Stomach (tissue), 9 donors: ENCODE measurements around the gene FIZ1. TPM values are rescaled to one million over a fixed set of nuclear protein-coding genes. Genes with fewer than 3 reads are reported as not detected.

Source experiments
- DNase-seq, 2 donors: peaks; one replicate each; pipeline versions ENCODE4 v3.0.0 to v3.0.0-alpha.2; 2013 to 2019
- H3K27ac ChIP-seq, 5 donors: fragments of 200-600 bp in 4 of 5; sonication (generic) in 4 of 5; one replicate each; pipeline ENCODE4 v1.5.1; 2013 to 2019; ENCODE audit warnings: mild to moderate bottlenecking in 1 of 5, moderate library complexity in 1 of 5
- H3K27me3 ChIP-seq, 3 donors: fragments of 200-600 bp; sonication (generic); one replicate each; pipeline ENCODE4 v1.5.1; 2017 to 2019; ENCODE audit warnings: mixed run types in 1 of 3
- H3K36me3 ChIP-seq, 4 donors: fragments of 200-600 bp; sonication (generic); 1 replicate in 3 of 4; 2 replicates in 1 of 4; pipeline ENCODE4 v1.5.1; 2016 to 2019
- H3K4me1 ChIP-seq, 4 donors: fragments of 200-600 bp; sonication (generic); one replicate each; pipeline ENCODE4 v1.5.1; 2016 to 2019
- H3K4me3 ChIP-seq, 4 donors: fragments of 200-600 bp; sonication (generic) in 3 of 4; one replicate each; pipeline ENCODE4 v1.5.1; 2016 to 2019; ENCODE audit warnings: mild to moderate bottlenecking in 1 of 4
- H3K9me3 ChIP-seq, 4 donors: fragments of 200-600 bp; sonication (generic); one replicate each; pipeline ENCODE4 v1.5.1; 2016 to 2019
- EP300 ChIP-seq: sonication (generic); formaldehyde crosslinking; IDR thresholded peaks from one replicate; pipeline ENCODE4 v1.6.1; 2017; ENCODE audit warnings: antibody characterized with exemption
- POLR2A ChIP-seq, 4 donors: fragments of 450-650 bp; IDR thresholded peaks; one replicate each; pipeline ENCODE4 v1.6.1; 2016; ENCODE audit warnings: antibody characterized with exemption in 4 of 4, control low read depth in 2 of 4, mild to moderate bottlenecking in 1 of 4, moderate library complexity in 1 of 4
- POLR2AphosphoS5 ChIP-seq, 3 donors: sonication (generic); formaldehyde crosslinking; IDR thresholded peaks; one replicate each; pipeline ENCODE4 v1.6.1; 2016; ENCODE audit warnings: antibody characterized with exemption in 3 of 3
- WGBS, 5 donors: extraction: QIAGEN DNeasy Blood & Tissue Kit in 3 of 5; methylation state at CpG; one replicate each; pipeline versions ENCODE4 v1.1.5 to v1.1.7; 2013 to 2018; 5-methylcytosine and 5-hydroxymethylcytosine counted together
- intact Hi-C: fragments of 100-400 bp; cut with DNase I; formaldehyde crosslinking; loops from one replicate; pipeline ENCODE4 v1.15.1; 2023; ENCODE audit warnings: low total_unique reads
- polyA plus RNA-seq, 3 donors: library from polyadenylated mRNA; stranded (reverse); fragments of 200-250 nt; gene quantifications; one replicate each; pipeline ENCODE4 v1.2.3, GENCODE V29; 2013
- total RNA-seq, 5 donors: library from RNA; depleted of rRNA; stranded (reverse); fragments of >200 nt; gene quantifications; one replicate each; pipeline versions ENCODE4 v1.1.0 to v1.2.3, GENCODE V29; 2014 to 2016
- TF ChIP-seq, protein P1 (sequence below), 7 experiments: fragments of 450-650 bp in 4 of 7; fragments of 200-600 bp in 3 of 7; sonication (generic) in 3 of 7; IDR thresholded peaks; one replicate each; pipeline ENCODE4 v1.5.1; 2016 to 2019; ENCODE audit warnings: antibody characterized with exemption in 7 of 7, control low read depth in 2 of 7, mild to moderate bottlenecking in 1 of 7
- donor health status: healthy with polysubstance abuse.
- donor health status: Bipolar disorder and iron deficiency.
- donor health status: healthy.

FIZ1 gene
- total and polyA plus RNA-seq, 8 donors: 4.0 to 16.8 (median 8.7) TPM; not detected in 1

DNA sequence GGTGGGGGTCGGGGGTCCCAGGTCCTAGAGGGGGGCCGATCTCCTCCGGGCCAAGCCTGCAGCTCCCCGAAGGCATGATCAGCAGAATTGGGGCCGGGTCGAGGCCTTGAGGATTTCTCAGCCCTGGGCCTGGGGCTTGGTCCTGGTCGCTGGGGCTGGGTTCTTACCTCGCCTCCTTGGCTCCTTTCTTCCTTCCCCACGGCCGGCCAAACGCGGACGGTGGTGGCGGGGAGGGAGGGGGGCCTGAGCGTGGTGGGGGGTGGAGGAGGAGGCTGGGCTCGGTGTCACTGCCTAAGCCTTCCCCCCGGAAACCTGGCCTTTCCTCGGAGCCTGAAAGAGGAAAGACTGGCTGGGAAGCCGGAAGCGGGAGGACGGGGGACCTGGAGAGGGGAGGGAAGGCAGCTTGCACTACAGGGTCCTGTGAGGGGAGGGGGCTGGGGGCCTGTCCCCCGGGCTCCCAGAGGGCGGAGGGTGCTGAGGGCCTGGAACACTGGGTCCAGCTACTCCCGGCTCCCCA is 18.6 kb downstream of the FIZ1 start, which contains the start of gene ZNF579:
ZNF579 (minus strand) TSS at position 221 of the 517 bp plus-strand sequence. CDS start 1,209 bp downstream, outside the sequence.
- WGBS, 5 donors: 0 to 2% (median 0%) methylated on average over 14 to 24 of the region's 24 CpGs
- Histone ChIP-seq H3K4me3 (peak within 1 kb of the TSS; percentile 73 to 95 (median 82)), H3K27ac (peak within 1 kb of the TSS; percentile 92 to 96 (median 93)), H3K36me3 (peaks cover 16 to 31% (median 29%) of the 10 kb centered on the region in 4 donors), H3K4me1 (peaks cover 24 to 41% (median 35%) of the 10 kb centered on the region in 4 donors), H3K27me3 (peaks cover 0 to 3% (median 0%) of the 10 kb centered on the region in 3 donors), H3K9me3 (no peaks in the 10 kb centered on the region)
- TF ChIP-seq POLR2A (IDR thresholded peaks at IDR 0.05) (no peak), POLR2AphosphoS5 (IDR thresholded peaks at IDR 0.05) (peak; percentile 42 to 89 (median 45))
- DNase-seq: peak; percentile 89 to 96
- intact Hi-C loops: no loop called here

DNA sequence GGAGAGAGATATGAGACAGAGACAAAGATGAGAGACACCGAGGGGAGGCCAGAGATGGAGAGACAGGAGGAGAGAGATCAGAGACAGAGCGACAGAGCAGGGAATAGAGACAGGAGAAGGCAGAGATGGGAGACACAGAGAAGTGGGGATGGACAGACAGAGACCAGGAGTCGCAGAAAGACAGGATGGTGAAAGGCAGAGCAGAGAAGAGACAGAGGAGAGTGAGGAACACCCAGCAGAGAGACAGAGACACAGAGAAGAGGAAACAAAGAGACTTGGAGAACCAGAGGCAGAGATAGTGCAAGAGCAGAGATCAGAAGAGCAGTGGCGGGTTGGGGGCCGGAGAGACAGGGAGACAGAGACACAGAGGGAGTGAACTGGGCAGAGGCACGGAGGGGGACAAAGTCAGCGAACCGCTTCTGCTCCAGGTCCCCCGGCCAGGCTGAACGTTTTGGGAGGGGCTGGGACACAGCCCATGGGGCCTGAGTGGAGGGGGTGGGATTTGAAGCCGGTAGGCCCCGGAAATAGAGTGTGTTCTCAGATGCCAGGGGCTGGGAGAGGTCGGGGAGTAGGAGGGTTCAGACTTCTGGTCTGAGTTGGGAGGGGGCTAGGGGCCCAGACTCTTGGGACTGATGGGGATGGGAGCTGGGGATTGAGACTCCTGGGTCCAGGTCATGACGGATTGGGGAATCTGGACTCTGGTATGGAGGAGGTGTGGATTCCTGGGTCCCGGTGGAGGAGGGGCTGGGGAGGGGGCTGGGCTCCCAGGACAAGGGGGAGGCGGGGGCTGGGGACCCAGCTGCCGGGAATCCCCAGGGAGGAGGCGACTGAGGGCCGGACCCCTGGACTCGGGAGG is 19.3 kb downstream of the FIZ1 start:
- H3K4me1 ChIP-seq: peaks cover 20 to 35% (median 31%) of the 10 kb centered on the region in 4 donors
- peak in 1 of 2 donors; percentile 72 for DNase-seq
- intact Hi-C loops: no loop called here
- H3K27ac ChIP-seq: peak overlapping the region; percentile 92 to 96 (median 93)
- no peak for TF ChIP-seq EP300
- TF ChIP-seq, protein P1, sequence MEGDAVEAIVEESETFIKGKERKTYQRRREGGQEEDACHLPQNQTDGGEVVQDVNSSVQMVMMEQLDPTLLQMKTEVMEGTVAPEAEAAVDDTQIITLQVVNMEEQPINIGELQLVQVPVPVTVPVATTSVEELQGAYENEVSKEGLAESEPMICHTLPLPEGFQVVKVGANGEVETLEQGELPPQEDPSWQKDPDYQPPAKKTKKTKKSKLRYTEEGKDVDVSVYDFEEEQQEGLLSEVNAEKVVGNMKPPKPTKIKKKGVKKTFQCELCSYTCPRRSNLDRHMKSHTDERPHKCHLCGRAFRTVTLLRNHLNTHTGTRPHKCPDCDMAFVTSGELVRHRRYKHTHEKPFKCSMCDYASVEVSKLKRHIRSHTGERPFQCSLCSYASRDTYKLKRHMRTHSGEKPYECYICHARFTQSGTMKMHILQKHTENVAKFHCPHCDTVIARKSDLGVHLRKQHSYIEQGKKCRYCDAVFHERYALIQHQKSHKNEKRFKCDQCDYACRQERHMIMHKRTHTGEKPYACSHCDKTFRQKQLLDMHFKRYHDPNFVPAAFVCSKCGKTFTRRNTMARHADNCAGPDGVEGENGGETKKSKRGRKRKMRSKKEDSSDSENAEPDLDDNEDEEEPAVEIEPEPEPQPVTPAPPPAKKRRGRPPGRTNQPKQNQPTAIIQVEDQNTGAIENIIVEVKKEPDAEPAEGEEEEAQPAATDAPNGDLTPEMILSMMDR (IDR thresholded peaks at IDR 0.05): no peak
- no peak for TF ChIP-seq POLR2AphosphoS5 (IDR thresholded peaks at IDR 0.05)
- TF ChIP-seq POLR2A (IDR thresholded peaks at IDR 0.05): no peak
- WGBS, 5 donors: 4 to 11% (median 10%) methylated on average over 15 to 20 of the region's 20 CpGs
- H3K36me3 ChIP-seq: peaks cover 16 to 31% (median 29%) of the 10 kb centered on the region in 4 donors
- H3K9me3 ChIP-seq: no peaks in the 10 kb centered on the region
- H3K27me3 ChIP-seq: no peaks in the 10 kb centered on the region
- H3K4me3 ChIP-seq: peak overlapping the region; percentile 73 to 95 (median 82)

DNA sequence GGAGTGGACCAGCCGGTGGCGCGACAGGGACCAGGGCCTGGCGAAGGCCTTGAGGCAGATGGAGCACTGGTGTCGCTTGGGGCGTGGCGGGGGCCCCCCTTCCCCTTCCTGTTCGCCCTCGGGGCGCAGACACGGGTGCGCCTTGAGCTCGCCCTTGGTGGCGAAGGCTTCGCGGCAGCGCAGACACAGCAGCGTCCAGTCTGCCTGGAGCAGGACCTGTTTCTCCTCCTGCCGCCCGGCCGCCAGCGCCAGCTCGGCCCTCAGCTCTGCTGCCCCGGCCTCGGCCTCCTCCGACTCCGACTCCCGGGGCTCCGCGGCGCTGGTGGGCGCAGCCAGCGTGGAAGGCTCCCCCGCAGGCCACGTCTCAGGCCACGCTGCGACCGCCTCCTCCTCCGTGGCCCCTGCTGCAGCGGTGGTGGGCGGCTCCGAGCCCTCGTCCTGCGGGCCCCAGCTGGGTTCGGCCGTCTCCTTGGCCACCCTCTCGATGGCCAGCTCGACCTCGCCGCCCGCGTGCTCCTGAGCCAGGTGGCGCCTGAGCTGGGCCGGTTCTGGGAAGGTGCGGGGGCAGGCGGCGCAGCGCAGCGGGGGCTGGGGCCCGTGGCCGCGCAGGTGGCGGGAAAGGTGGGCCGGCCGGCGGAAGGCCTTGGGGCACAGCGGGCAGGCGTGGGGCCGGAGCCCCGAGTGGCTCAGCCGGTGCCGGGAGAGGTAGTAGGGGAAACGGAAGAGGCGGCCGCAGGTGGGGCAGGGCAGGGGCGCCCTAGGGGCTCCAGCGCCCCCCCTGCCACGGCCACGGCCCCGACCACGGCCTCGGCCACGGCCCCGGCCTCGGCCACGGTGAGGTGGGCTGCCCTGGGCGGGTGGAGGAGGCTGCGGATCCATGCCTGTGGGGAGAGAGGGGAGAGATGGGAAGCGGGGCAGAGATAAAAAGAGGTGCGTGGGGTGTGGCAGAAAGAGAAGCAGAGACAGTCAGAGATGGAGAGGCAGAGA is 20.3 kb downstream of the FIZ1 start:
- H3K4me3 ChIP-seq: peak overlapping the region; percentile 73 to 95 (median 82)
- peak in 1 of 2 donors; percentile 9 for DNase-seq
- H3K27me3 ChIP-seq: no peaks in the 10 kb centered on the region
- H3K36me3 ChIP-seq: peaks cover 16 to 31% (median 29%) of the 10 kb centered on the region in 4 donors
- peaks cover 20 to 35% (median 31%) of the 10 kb centered on the region in 4 donors for H3K4me1 ChIP-seq
- peak overlapping the region in 4 of 5 donors; percentile 92 to 96 (median 94) for H3K27ac ChIP-seq
- intact Hi-C loops: no loop called here
- H3K9me3 ChIP-seq: no peaks in the 10 kb centered on the region
- 84 to 89% (median 88%) methylated on average over 72 to 90 of the region's 90 CpGs for WGBS, 5 donors
- TF ChIP-seq POLR2A (IDR thresholded peaks at IDR 0.05) (no peak), EP300 (no peak), POLR2AphosphoS5 (IDR thresholded peaks at IDR 0.05) (no peak)
- TF ChIP-seq, protein P1 (IDR thresholded peaks at IDR 0.05): no peak

DNA sequence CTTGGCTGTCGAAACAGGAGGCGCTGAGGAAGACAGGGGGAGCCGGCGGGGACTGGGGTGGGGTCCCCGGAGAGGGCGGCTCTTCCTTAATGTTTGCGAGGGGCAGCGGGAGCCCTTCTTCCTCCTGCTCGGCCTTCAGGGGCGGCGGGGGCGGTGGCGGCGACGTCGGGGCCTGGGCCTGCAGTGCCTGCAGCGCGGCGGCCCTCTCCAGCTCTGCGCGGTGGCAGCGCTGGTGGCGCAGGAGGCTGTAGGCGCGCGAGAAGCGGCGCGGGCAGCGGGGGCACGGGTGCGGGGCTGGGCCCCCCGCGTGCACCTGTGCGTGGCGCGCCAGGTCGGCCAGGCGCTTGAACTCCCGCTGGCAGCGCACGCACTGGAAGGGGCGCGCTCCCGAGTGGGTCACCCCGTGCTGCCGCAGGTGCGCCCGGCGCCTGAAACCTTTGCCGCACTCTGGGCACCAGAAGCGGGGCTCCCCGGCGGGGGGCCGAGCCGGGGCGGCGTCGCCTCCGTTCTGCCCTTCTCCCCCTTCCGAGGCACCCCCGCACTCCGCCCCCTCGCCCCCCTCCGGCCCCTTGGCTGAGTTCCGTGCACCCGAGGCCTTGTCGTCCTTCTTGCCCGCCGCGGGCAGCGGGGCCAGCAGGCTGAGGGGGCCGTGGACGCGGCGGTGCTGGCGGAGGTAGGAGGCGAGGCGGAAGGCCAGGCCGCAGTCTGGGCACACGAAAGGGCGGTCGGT is 21.1 kb downstream of the FIZ1 start:
- H3K9me3 ChIP-seq: no peaks in the 10 kb centered on the region
- H3K27ac ChIP-seq: no peak overlapping the region
- DNase-seq: no peak
- intact Hi-C loops: no loop called here
- no peaks in the 10 kb centered on the region for H3K27me3 ChIP-seq
- no peak overlapping the region for H3K4me3 ChIP-seq
- H3K36me3 ChIP-seq: peaks cover 16 to 31% (median 29%) of the 10 kb centered on the region in 4 donors
- peaks cover 20 to 35% (median 31%) of the 10 kb centered on the region in 4 donors for H3K4me1 ChIP-seq
- TF ChIP-seq POLR2AphosphoS5 (IDR thresholded peaks at IDR 0.05): no peak
- WGBS, 5 donors: 93 to 95% (median 95%) methylated on average over 54 to 83 of the region's 83 CpGs
